ENCODE measurements around the gene MRTFB. TPM values are rescaled to one million over a fixed set of nuclear protein-coding genes. Genes with fewer than 3 reads are reported as not detected.

The MRTFB gene
- total RNA-seq, 6 experiments from 2014 or later: 15.7 to 23.9 (median 18.6) TPM

- H3K27me3 ChIP-seq: no peaks in the 10 kb centered on the region
- TF ChIP-seq CTCF (IDR thresholded peaks at IDR 0.05) (no peak), POLR2A (IDR thresholded peaks at IDR 0.05) (no peak)
- 0% methylated on average over 8 of the region's 34 CpGs for whole genome bisulfite sequencing (ENCODE audit: insufficient coverage, low coverage, low lambda C conversion rate, missing lambda C conversion rate)
- peak overlapping the region; percentile 63 to 79 (median 71) for H3K27ac ChIP-seq
- ATAC-seq (peak; percentile 17 to 31 (median 24)), DNase-seq (peak in 2 of 3 donors; percentile 63 to 64)
- intact Hi-C loops (cut with DNase I): no loop called here
- no peaks in the 10 kb centered on the region for H3K36me3 ChIP-seq
- peaks cover 0 to 16% (median 7%) of the 10 kb centered on the region in 4 donors for H3K4me1 ChIP-seq
- H3K9me3 ChIP-seq: no peaks in the 10 kb centered on the region
- H3K4me3 ChIP-seq: peak overlapping the region; percentile 38 to 99 (median 59)
Measured at GRCh38 chr16:14301169-14302030, 230.3 kb downstream of the MRTFB start.

GRCh38 chr16:14302031-14302398, 230.9 kb downstream of the MRTFB start:
- intact Hi-C loops (cut with DNase I): no loop called here
- peak; percentile 67 to 87 (median 76) for ATAC-seq
- H3K4me1 ChIP-seq: peaks cover 0 to 22% (median 10%) of the 10 kb centered on the region in 4 donors
- 0% methylated on average over 2 of the region's 37 CpGs for WGBS (ENCODE audit: insufficient coverage, low coverage, low lambda C conversion rate, missing lambda C conversion rate)
- H3K27me3 ChIP-seq: no peaks in the 10 kb centered on the region
- DNase-seq: peak; percentile 74 to 81 (median 78)
- no peaks in the 10 kb centered on the region for H3K36me3 ChIP-seq
- H3K27ac ChIP-seq: peak overlapping the region; percentile 47 to 82 (median 75)
- H3K9me3 ChIP-seq: no peaks in the 10 kb centered on the region
- TF ChIP-seq CTCF (IDR thresholded peaks at IDR 0.05): no peak
- peak; percentile 63 for TF ChIP-seq POLR2A (IDR thresholded peaks at IDR 0.05)
- peak overlapping the region; percentile 83 to 99 (median 91) for H3K4me3 ChIP-seq

GRCh38 chr16:14302399-14303181, 231.5 kb downstream of the MRTFB start:
- H3K27me3 ChIP-seq: no peaks in the 10 kb centered on the region
- peak overlapping the region; percentile 47 to 82 (median 75) for H3K27ac ChIP-seq
- H3K4me1 ChIP-seq: peaks cover 0 to 28% (median 13%) of the 10 kb centered on the region in 4 donors
- peak overlapping the region; percentile 83 to 99 (median 91) for H3K4me3 ChIP-seq
- no peak for TF ChIP-seq CTCF (IDR thresholded peaks at IDR 0.05)
- TF ChIP-seq POLR2A (IDR thresholded peaks at IDR 0.05): no peak
- intact Hi-C loops (cut with DNase I): no loop called here
- WGBS (ENCODE audit: insufficient coverage, low coverage, low lambda C conversion rate, missing lambda C conversion rate): 0% methylated on average over 11 of the region's 86 CpGs
- DNase-seq (peak in 2 of 3 donors; percentile 53 to 60), ATAC-seq (peak; percentile 3 to 28 (median 6))
- no peaks in the 10 kb centered on the region for H3K36me3 ChIP-seq
- H3K9me3 ChIP-seq: no peaks in the 10 kb centered on the region

DNA sequence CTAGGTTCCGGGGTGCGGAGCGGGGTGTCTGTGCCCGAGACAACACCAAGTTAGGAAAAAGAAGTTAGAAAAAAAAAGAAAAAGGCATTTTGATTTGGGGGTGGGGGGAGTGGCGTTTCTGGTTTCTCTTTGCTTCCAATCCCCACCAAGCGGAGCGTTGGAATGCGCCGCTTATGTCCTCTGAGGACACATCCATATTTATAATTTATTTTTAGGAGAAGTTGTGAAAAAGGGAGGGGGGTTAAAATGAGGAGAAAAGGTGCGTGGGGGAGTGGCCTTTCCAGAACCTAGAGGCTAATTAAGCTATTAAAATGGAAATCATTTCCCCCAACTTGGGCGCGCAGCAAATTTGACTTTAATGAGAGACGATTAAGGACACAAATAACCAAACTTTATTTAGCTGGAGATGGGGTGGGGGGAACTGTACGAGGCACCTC, 232.1 kb downstream of the MRTFB start:
- no peak for DNase-seq
- peaks cover 0 to 34% (median 15%) of the 10 kb centered on the region in 4 donors for H3K4me1 ChIP-seq
- H3K9me3 ChIP-seq: no peaks in the 10 kb centered on the region
- H3K27ac ChIP-seq: peak overlapping the region; percentile 47 to 82 (median 75)
- H3K4me3 ChIP-seq: peak overlapping the region; percentile 83 to 99 (median 91)
- H3K27me3 ChIP-seq: no peaks in the 10 kb centered on the region
- ATAC-seq: no peak
- intact Hi-C loops (cut with DNase I): no loop called here
- no peaks in the 10 kb centered on the region for H3K36me3 ChIP-seq
- no peak for TF ChIP-seq POLR2A (IDR thresholded peaks at IDR 0.05)
- WGBS (ENCODE audit: insufficient coverage, low coverage, low lambda C conversion rate, missing lambda C conversion rate): 12% methylated on average over 12 of the region's 14 CpGs
